HepG2 (cell line): ENCODE results near the gene ALDOA. TPM values are rescaled to one million over a fixed set of nuclear protein-coding genes. Genes with fewer than 3 reads are reported as not detected.

Source experiments
- ATAC-seq: fragments of 200-7000 bp; cut with Tn5 transposase; 3 replicates; pipeline ENCODE4 v1.9.1; 2020; ENCODE audit warnings: mild to moderate bottlenecking, moderate library complexity
- BruUV-seq: library from RNA; stranded (reverse); fragments of 400-500 nt; replicated peaks from 2 replicates; lab custom pipeline; 2021; lab: Mats Ljungman, UMichigan
- CTCF ChIA-PET: fragments of 300-600 bp; formaldehyde crosslinking; extraction: SDS; loops from one replicate; lab custom pipeline; 2021; ENCODE audit warnings: low total read pairs, inconsistent platforms, low intra/inter-chr PET ratio; lab: Yijun Ruan, JAX
- POLR2A ChIA-PET: fragments of 350-600 bp; sonication (Branson Sonifier 250); formaldehyde crosslinking; loops from one replicate; lab custom pipeline; 2020; ENCODE audit warnings: antibody characterized with exemption, inconsistent platforms; lab: Yijun Ruan, JAX
- DNase-seq: peaks from one replicate; pipeline ENCODE4 v3.0.0-alpha.2; 2015; ENCODE audit warnings: low spot score
- FAIRE-seq: peaks from 3 replicates; lab custom pipeline; 2011; peaks lifted over from hg19 to GRCh38; lab: Jason Lieb, UNC
- H2AFZ ChIP-seq: one replicate; pipeline ENCODE4 v1.6.1; 2011; ENCODE audit warnings: low read length, inconsistent platforms
- H3K27ac ChIP-seq: fragments of 300-600 bp; 3 replicates; pipeline ENCODE4 v1.8.0; 2011; ENCODE audit warnings: mixed run types, mild to moderate bottlenecking, mixed read lengths, low read length, inconsistent platforms; ENCODE audit not compliant: insufficient read depth; ENCODE audit errors: extremely low read length
- H3K27me3 ChIP-seq, 2 experiments: fragments of 200-600 bp in 1 of 2; 2 replicates in 1 of 2; 3 replicates in 1 of 2; pipeline versions ENCODE4 v1.6.0 to v1.8.0; 2011; ENCODE audit warnings: low read length in 2 of 2, mild to moderate bottlenecking in 2 of 2, moderate library complexity in 2 of 2, inconsistent platforms in 1 of 2; ENCODE audit not compliant: insufficient read depth in 2 of 2, control insufficient read depth in 1 of 2
- H3K36me3 ChIP-seq, 2 experiments: fragments of 200-600 bp in 1 of 2; replicated peaks in 1 of 2; 2 replicates in 1 of 2; 3 replicates in 1 of 2; pipeline versions ENCODE4 v1.5.1 to v1.8.0; 2011; ENCODE audit warnings: low read length in 2 of 2, inconsistent platforms in 1 of 2; ENCODE audit not compliant: insufficient read depth in 2 of 2, control insufficient read depth in 1 of 2
- H3K4me1 ChIP-seq: 2 replicates; pipeline ENCODE4 v1.5.1; 2012; ENCODE audit warnings: low read length, inconsistent platforms; ENCODE audit not compliant: insufficient read depth
- H3K4me2 ChIP-seq: 2 replicates; pipeline ENCODE4 v1.6.0; 2011; ENCODE audit warnings: low read depth, low read length, inconsistent platforms
- H3K4me3 ChIP-seq, 3 experiments: fragments of 200-600 bp in 1 of 3; sonication (generic), shearing (Covaris generic) in 1 of 3; replicated peaks in 1 of 3; 2 replicates each; pipeline ENCODE4 v1.5.1; 2011 to 2016; ENCODE audit warnings: low read length in 3 of 3, inconsistent platforms in 2 of 3, low read depth in 2 of 3, mild to moderate bottlenecking in 2 of 3, control low read depth in 1 of 3, mixed read lengths in 1 of 3; ENCODE audit not compliant: insufficient read depth in 1 of 3
- H3K79me2 ChIP-seq: one replicate; pipeline ENCODE4 v1.6.1; 2011; ENCODE audit warnings: low read length, inconsistent platforms; ENCODE audit not compliant: insufficient read depth
- H3K9ac ChIP-seq: 2 replicates; pipeline ENCODE4 v1.6.0; 2011; ENCODE audit warnings: mild to moderate bottlenecking, low read depth, low read length, inconsistent platforms; ENCODE audit not compliant: insufficient read depth
- H3K9me3 ChIP-seq: 2 replicates; pipeline ENCODE4 v1.5.1; 2012; ENCODE audit warnings: mild to moderate bottlenecking, low read length
- H4K20me1 ChIP-seq: 2 replicates; pipeline ENCODE4 v1.6.0; 2011; ENCODE audit warnings: inconsistent platforms, mild to moderate bottlenecking, low read length, moderate library complexity; ENCODE audit not compliant: insufficient read depth
- BCL6 ChIP-seq: IDR thresholded peaks from 2 replicates; pipeline ENCODE4 v1.6.1; 2016; ENCODE audit warnings: missing genetic modification reagents, missing compliant biosample characterization
- ISX ChIP-seq: sonication (generic); formaldehyde crosslinking; conservative IDR thresholded peaks from 2 replicates; pipeline ENCODE4 v1.5.0; 2020; ENCODE audit warnings: missing genetic modification reagents
- NFE2L2 ChIP-seq: fragments of 150-350 bp; IDR thresholded peaks from 2 replicates; pipeline ENCODE4 v1.6.1; 2014; ENCODE audit warnings: low read length
- NR2F1 ChIP-seq, 2 experiments: fragments of 450-650 bp in 1 of 2; formaldehyde crosslinking in 1 of 2; IDR thresholded peaks; 2 replicates each; pipeline versions ENCODE4 v1.5.0 to v1.6.1; 2016 to 2020; ENCODE audit warnings: mild to moderate bottlenecking in 1 of 2, missing compliant biosample characterization in 1 of 2, missing genetic modification reagents in 1 of 2, moderate library complexity in 1 of 2
- SP1 ChIP-seq, 2 experiments: fragments of 450-650 bp in 1 of 2; sonication (generic) in 1 of 2; formaldehyde crosslinking in 1 of 2; IDR thresholded peaks; 2 replicates each; pipeline versions ENCODE4 v1.4.0 to v1.6.1; 2016 to 2020; ENCODE audit warnings: missing genetic modification reagents in 1 of 2
- U2AF1 ChIP-seq: fragments of 200-400 bp; formaldehyde crosslinking; optimal IDR thresholded peaks from 2 replicates; pipeline ENCODE3; 2017; ENCODE audit warnings: mild to moderate bottlenecking, low read depth, low read length
- ZMYM3 ChIP-seq: sonication (generic); formaldehyde crosslinking; IDR thresholded peaks from 2 replicates; pipeline ENCODE4 v1.5.1; 2020; ENCODE audit warnings: mild to moderate bottlenecking, missing genetic modification reagents
- ZNF235 ChIP-seq: sonication (generic); formaldehyde crosslinking; IDR thresholded peaks from 2 replicates; pipeline ENCODE4 v1.8.1; 2023; ENCODE audit warnings: mild to moderate bottlenecking, missing genetic modification reagents, borderline replicate concordance
- ZNF382 ChIP-seq: sonication (generic); formaldehyde crosslinking; IDR thresholded peaks from 2 replicates; pipeline ENCODE4 v1.5.0; 2020; ENCODE audit warnings: missing genetic modification reagents, mild to moderate bottlenecking, borderline replicate concordance
- WGBS: methylation state at CpG from one replicate; pipeline ENCODE4 v1.1.6; 2017; ENCODE audit warnings: low lambda C conversion rate; 5-methylcytosine and 5-hydroxymethylcytosine counted together
- in situ Hi-C: cut with HindIII; loops from 2 replicates; pipeline ENCODE4 v1.10.0; 2017; ENCODE audit warnings: low pct_unique_long_range_greater_than_20kb; ENCODE audit not compliant: extremely low pct_ligation_motif_present
- intact Hi-C: fragments of 100-400 bp; cut with micrococcal nuclease; formaldehyde crosslinking; loops from one replicate; pipeline ENCODE4 v1.10.0; 2022; ENCODE audit not compliant: unreplicated experiment
- polyA plus RNA-seq, 8 experiments: library from polyadenylated mRNA; depleted of rRNA in 3 of 8; stranded (reverse) in 7 of 8; unstranded in 1 of 8; fragments of >200 nt; fragmentation: Illumina TruSeq in 4 of 8; extraction: Trizol in 4 of 8; gene quantifications; 2 replicates each; pipeline versions ENCODE4 v1.2.1 to v1.2.3, GENCODE V29; 2011 to 2016; ENCODE audit warnings: low read depth in 4 of 8, missing spikeins in 1 of 8, mixed read lengths in 1 of 8; ENCODE audit not compliant: insufficient read depth in 1 of 8
- total RNA-seq, 5 experiments: library from RNA; depleted of rRNA; stranded (reverse); fragments of >200 nt; fragmentation: Illumina TruSeq; extraction: Trizol; gene quantifications; 2 replicates each; pipeline ENCODE4 v1.2.3, GENCODE V29; 2016; ENCODE audit warnings: low read depth in 1 of 5
- TF ChIP-seq, protein P1 (sequence below), 2 experiments: sonication (generic) in 1 of 2; formaldehyde crosslinking in 1 of 2; IDR thresholded peaks; 2 replicates each; pipeline versions ENCODE4 v1.5.1 to v1.6.1; 2011 to 2020; ENCODE audit warnings: borderline replicate concordance in 1 of 2, low read depth in 1 of 2, low read length in 1 of 2, mild to moderate bottlenecking in 1 of 2, missing genetic modification reagents in 1 of 2, moderate library complexity in 1 of 2
- TF ChIP-seq, protein P2 (sequence below): sonication (generic); formaldehyde crosslinking; IDR thresholded peaks from 2 replicates; pipeline ENCODE4 v1.8.0; 2022; ENCODE audit warnings: mild to moderate bottlenecking, missing genetic modification reagents, moderate library complexity
- TF ChIP-seq, protein P3 (sequence below): sonication (generic); formaldehyde crosslinking; IDR thresholded peaks from 2 replicates; pipeline ENCODE4 v1.5.0; 2020; ENCODE audit warnings: mild to moderate bottlenecking, missing genetic modification reagents, moderate library complexity

The ALDOA gene
- total and polyA plus RNA-seq, 2 of the 13 experiments (the other 11 are each of a cell fraction or from before 2014, with no cell fraction given): 925 to 1,884 TPM

DNA sequence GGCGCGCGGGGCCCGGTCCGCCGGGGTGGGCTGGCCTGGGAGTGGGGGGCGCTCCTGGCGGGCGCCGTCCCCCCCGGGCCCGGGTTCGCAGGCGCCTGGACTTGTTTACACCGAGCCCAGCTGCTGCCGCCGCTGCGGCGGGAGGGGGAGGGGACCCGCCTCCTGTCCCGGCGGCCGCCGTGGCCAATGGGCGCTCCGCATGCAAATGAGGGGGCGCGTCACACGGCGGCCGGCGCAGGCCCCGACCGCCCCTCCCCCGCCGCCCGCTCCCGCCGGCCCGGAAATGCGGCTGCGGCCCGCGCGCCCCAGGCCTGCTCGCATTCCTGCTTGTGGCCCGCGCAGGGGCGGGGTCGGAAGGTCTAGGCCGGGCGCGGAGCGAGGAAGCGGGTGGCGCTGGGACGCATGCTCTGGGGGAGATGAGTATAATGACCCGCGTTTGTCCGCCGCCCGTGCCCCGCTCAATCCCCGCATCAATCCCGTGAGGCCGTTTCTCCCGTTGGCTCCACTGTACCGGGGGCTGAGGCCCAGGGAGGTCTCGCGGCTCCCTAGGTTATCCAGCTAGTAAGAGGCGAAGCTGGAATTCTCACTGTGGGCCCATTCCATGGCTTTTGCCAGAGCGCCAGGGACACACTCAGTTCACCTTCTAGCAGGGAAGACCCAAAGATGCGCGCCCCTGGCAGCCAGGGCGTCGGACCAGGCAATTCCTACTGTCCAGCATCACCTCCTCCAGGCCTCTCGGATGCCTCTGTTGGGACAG, 30.7 kb downstream of the ALDOA start, which contains the start of gene YPEL3:
Gene YPEL3, minus strand, starts transcription at position 109 of the 757 bp plus-strand sequence. CDS start 731 bp downstream, outside the sequence.
- Histone ChIP-seq H3K9me3 (peaks cover 12% of the 10 kb centered on the region), H3K79me2 (no peaks in the 10 kb centered on the region), H3K4me2 (peak within 1 kb of the TSS; percentile 96), H3K9ac (peak within 1 kb of the TSS; percentile 72), H3K27me3 (no peaks in the 10 kb centered on the region; a peak in 1 of 5 replicates), H3K27ac (peak within 1 kb of the TSS; percentile 53), H2AFZ (no peak within 1 kb of the TSS), H3K4me3 (peak within 1 kb of the TSS; percentile 57 to 82 (median 74)), H3K36me3 (no peaks in the 10 kb centered on the region; a peak in 1 of 5 replicates), H3K4me1 (peaks cover 42% of the 10 kb centered on the region), H4K20me1 (no peaks in the 10 kb centered on the region)
- POLR2A ChIA-PET: interaction anchor here (0.6 to 3.0 kb wide), 7 partner anchors 9 to 170 kb away, joined by 3 to 18 read pairs (median 4); partner anchors contain the start of genes ALDOA, CORO1A and PPP4C
- CTCF ChIA-PET: no interaction called here
- peak; percentile 80 for DNase-seq
- peak; percentile 62 for ATAC-seq
- 38% methylated on average over 26 of the region's 77 CpGs for WGBS
- BruUV-seq: TSS peak; percentile 81
- in situ Hi-C loops (loop anchor here (25.0 kb wide), 1 partner anchor 541 kb away; no protein-coding TSS in a partner anchor), intact Hi-C loops (no loop called here)
- FAIRE-seq: no peak
- TF ChIP-seq U2AF1 (no peak), ISX (CRISPR knock-in tag) (0 out of 2 replicates have a peak, but pooled peaks have one; percentile 61), BCL6 (0 out of 2 replicates have a peak, but pooled peaks have one; percentile 56), ZNF382 (CRISPR knock-in tag) (no peak), SP1 (IDR thresholded peaks at IDR 0.05) (no peak), SP1 (CRISPR knock-in tag; IDR thresholded peaks at IDR 0.05) (peak; percentile 73), ZNF235 (no peak), NFE2L2 (no peak), NR2F1 (CRISPR knock-in tag; IDR thresholded peaks at IDR 0.05) (no peak; a peak in 1 of 4 replicates), ZMYM3 (CRISPR knock-in tag) (peak; percentile 33)
- TF ChIP-seq, protein P1, sequence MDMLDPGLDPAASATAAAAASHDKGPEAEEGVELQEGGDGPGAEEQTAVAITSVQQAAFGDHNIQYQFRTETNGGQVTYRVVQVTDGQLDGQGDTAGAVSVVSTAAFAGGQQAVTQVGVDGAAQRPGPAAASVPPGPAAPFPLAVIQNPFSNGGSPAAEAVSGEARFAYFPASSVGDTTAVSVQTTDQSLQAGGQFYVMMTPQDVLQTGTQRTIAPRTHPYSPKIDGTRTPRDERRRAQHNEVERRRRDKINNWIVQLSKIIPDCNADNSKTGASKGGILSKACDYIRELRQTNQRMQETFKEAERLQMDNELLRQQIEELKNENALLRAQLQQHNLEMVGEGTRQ (IDR thresholded peaks at IDR 0.05; ENCODE audit: low read depth, low read length): no peak
- TF ChIP-seq, protein P1 (CRISPR knock-in tag; IDR thresholded peaks at IDR 0.05; ENCODE audit: borderline replicate concordance): no peak
- TF ChIP-seq, protein P2, sequence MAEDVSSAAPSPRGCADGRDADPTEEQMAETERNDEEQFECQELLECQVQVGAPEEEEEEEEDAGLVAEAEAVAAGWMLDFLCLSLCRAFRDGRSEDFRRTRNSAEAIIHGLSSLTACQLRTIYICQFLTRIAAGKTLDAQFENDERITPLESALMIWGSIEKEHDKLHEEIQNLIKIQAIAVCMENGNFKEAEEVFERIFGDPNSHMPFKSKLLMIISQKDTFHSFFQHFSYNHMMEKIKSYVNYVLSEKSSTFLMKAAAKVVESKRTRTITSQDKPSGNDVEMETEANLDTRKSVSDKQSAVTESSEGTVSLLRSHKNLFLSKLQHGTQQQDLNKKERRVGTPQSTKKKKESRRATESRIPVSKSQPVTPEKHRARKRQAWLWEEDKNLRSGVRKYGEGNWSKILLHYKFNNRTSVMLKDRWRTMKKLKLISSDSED (CRISPR knock-in tag): no peak
- TF ChIP-seq, protein P3, sequence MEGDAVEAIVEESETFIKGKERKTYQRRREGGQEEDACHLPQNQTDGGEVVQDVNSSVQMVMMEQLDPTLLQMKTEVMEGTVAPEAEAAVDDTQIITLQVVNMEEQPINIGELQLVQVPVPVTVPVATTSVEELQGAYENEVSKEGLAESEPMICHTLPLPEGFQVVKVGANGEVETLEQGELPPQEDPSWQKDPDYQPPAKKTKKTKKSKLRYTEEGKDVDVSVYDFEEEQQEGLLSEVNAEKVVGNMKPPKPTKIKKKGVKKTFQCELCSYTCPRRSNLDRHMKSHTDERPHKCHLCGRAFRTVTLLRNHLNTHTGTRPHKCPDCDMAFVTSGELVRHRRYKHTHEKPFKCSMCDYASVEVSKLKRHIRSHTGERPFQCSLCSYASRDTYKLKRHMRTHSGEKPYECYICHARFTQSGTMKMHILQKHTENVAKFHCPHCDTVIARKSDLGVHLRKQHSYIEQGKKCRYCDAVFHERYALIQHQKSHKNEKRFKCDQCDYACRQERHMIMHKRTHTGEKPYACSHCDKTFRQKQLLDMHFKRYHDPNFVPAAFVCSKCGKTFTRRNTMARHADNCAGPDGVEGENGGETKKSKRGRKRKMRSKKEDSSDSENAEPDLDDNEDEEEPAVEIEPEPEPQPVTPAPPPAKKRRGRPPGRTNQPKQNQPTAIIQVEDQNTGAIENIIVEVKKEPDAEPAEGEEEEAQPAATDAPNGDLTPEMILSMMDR: peak; percentile 31
